Measurements from ENCODE around the gene SSU72. TPM values are rescaled to one million over a fixed set of nuclear protein-coding genes. Genes with fewer than 3 reads are reported as not detected.
A peak's percentile ranks its signal among the peaks of the same experiment; 100 is the strongest.

SSU72 gene
- total and polyA plus RNA-seq, 8 donors, result 49.2 to 74.3 (median 57.8) TPM

- FAIRE-seq (no peak), DNase-seq (peak in 2 of 6 donors; percentile 12 to 59), ATAC-seq (no peak)
- Histone ChIP-seq H3K27ac (no peak overlapping the region), H3K36me3 (no peaks in the 10 kb centered on the region), H3K27me3 (no peaks in the 10 kb centered on the region), H3K4me1 (peaks cover 0 to 1% (median under 1%) of the 10 kb centered on the region in 3 donors), H3K9me3 (no peaks in the 10 kb centered on the region), H3K4me3 (no peak overlapping the region)
- 82 to 87% methylated on average over 19 to 21 of the region's 21 CpGs for WGBS, 2 donors
- intact Hi-C loops (cut with DNase I), result no loop called here
- no peak for TF ChIP-seq CTCF (IDR thresholded peaks at IDR 0.05)
Observed at GRCh38 chr1:1622010-1622787, 47.5 kb upstream of the SSU72 start.

GRCh38 chr1:1621173-1622009, 46.7 kb upstream of the SSU72 start:
- peak in 3 of 6 donors; percentile 32 to 78 (median 59) for DNase-seq
- intact Hi-C loops (cut with DNase I), result no loop called here
- WGBS, 2 donors, result 90 to 93% methylated on average over 31 of the region's 31 CpGs
- no peaks in the 10 kb centered on the region for H3K36me3 ChIP-seq
- FAIRE-seq, result no peak
- no peak overlapping the region for H3K4me3 ChIP-seq
- no peaks in the 10 kb centered on the region for H3K27me3 ChIP-seq
- H3K27ac ChIP-seq, result no peak overlapping the region
- no peaks in the 10 kb centered on the region for H3K9me3 ChIP-seq
- TF ChIP-seq CTCF (IDR thresholded peaks at IDR 0.05), result no peak
- no peak for ATAC-seq
- H3K4me1 ChIP-seq, result peaks cover 0 to 7% (median 6%) of the 10 kb centered on the region in 3 donors

DNA sequence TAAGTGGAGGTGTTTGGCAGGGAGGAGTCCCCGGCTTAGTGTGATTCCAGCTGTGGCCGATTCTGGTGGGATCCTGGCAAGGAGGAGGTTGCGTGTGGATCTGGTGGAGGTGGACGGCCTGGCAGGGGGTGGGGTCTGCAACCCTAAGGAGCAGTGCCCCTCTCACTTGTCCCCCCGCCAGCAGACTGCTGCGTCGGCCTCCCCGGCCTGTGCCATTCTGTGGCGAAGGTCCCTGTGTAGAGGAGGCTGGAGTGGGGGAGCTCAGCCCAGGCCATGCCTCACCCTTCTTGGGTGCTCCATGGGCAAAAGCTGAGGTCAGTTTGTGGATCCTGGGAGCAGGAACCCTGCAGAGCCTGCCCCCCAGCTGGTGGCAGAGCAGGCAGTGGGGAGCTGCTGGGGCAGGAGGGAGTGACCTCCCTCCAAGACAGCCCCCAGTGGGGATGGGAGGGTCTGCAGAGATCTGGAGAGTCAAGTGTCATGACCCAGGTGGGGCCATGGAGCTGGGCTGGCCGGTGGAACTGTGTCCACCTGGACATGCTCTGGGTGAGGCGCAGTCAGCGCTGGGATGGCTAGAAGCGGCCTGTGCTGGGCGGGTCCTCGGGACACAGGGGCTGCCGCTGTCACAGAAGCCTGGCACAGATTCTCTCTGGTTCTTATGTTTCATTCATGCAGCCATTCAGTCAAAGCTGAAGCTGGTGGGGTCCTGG, 45.9 kb upstream of the SSU72 start:
- WGBS, 2 donors, result 89 to 90% methylated on average over 14 to 16 of the region's 16 CpGs
- H3K27me3 ChIP-seq, result no peaks in the 10 kb centered on the region
- H3K36me3 ChIP-seq, result no peaks in the 10 kb centered on the region
- intact Hi-C loops (cut with DNase I), result no loop called here
- TF ChIP-seq CTCF (IDR thresholded peaks at IDR 0.05), result no peak
- H3K4me1 ChIP-seq, result peaks cover 0 to 7% (median 6%) of the 10 kb centered on the region in 3 donors
- H3K4me3 ChIP-seq, result no peak overlapping the region
- FAIRE-seq (no peak), DNase-seq (peak in 2 of 6 donors; percentile 36 to 70), ATAC-seq (no peak)
- no peak overlapping the region for H3K27ac ChIP-seq
- H3K9me3 ChIP-seq, result no peaks in the 10 kb centered on the region

GRCh38 chr1:1619917-1620361, 45.3 kb upstream of the SSU72 start:
- no peaks in the 10 kb centered on the region for H3K9me3 ChIP-seq

More at GRCh38 chr1:1619917-1620361, 45.3 kb upstream of the SSU72 start:
- TF ChIP-seq CTCF (IDR thresholded peaks at IDR 0.05), result no peak
- no peak overlapping the region for H3K27ac ChIP-seq
- H3K4me1 ChIP-seq, result peaks cover 0 to 7% (median 6%) of the 10 kb centered on the region in 3 donors
- ATAC-seq, result no peak
- no peaks in the 10 kb centered on the region for H3K27me3 ChIP-seq
- DNase-seq, result peak in 2 of 6 donors; percentile 44 to 68
- no peak for FAIRE-seq
- H3K36me3 ChIP-seq, result no peaks in the 10 kb centered on the region
- H3K4me3 ChIP-seq, result no peak overlapping the region
- 73 to 78% methylated on average over 14 of the region's 14 CpGs for WGBS, 2 donors
- intact Hi-C loops (cut with DNase I), result no loop called here

Measured in pancreas (tissue), 10 donors.